Kidney (tissue), 22 donors: ENCODE data around the gene TAOK1. TPM values are rescaled to one million over a fixed set of nuclear protein-coding genes. Genes with fewer than 3 reads are reported as not detected.

Experiments used
- DNase-seq, 5 donors: peaks; one replicate each; pipeline ENCODE4 v3.0.0-alpha.2; 2013 to 2020
- FAIRE-seq: peaks from 2 replicates; lab custom pipeline; 2012; peaks lifted over from hg19 to GRCh38; lab: Jason Lieb, UNC
- H3K27ac ChIP-seq, 2 donors: one replicate each; pipeline ENCODE4 v1.7.0; 2013; ENCODE audit warnings: low read depth in 2 of 2, low read length in 2 of 2, inconsistent platforms in 1 of 2
- H3K27me3 ChIP-seq: one replicate; pipeline ENCODE4 v1.7.1; 2013; ENCODE audit warnings: low read length, inconsistent platforms; ENCODE audit not compliant: control insufficient read depth, insufficient read depth
- H3K36me3 ChIP-seq, 3 donors: one replicate each; pipeline versions ENCODE4 v1.7.0 to v1.7.1; 2013; ENCODE audit warnings: low read length in 3 of 3, control low read depth in 1 of 3, inconsistent platforms in 1 of 3; ENCODE audit not compliant: insufficient read depth in 3 of 3, control insufficient read depth in 2 of 3
- H3K4me1 ChIP-seq, 3 donors: one replicate each; pipeline versions ENCODE4 v1.7.0 to v1.7.1; 2013; ENCODE audit warnings: low read length in 3 of 3, inconsistent platforms in 1 of 3, low read depth in 1 of 3; ENCODE audit not compliant: control insufficient read depth in 2 of 3, insufficient read depth in 2 of 3
- H3K4me3 ChIP-seq, 3 donors: one replicate each; pipeline versions ENCODE4 v1.7.0 to v1.8.1; 2013; ENCODE audit warnings: low read length in 3 of 3, control low read depth in 1 of 3, inconsistent platforms in 1 of 3
- H3K9ac ChIP-seq, 3 donors: one replicate each; pipeline versions ENCODE4 v1.7.0 to v1.7.1; 2013; ENCODE audit warnings: low read length in 3 of 3, control low read depth in 1 of 3, inconsistent platforms in 1 of 3
- H3K9me3 ChIP-seq, 3 donors: one replicate each; pipeline versions ENCODE4 v1.7.0 to v1.7.1; 2013; ENCODE audit warnings: low read length in 3 of 3, control low read depth in 1 of 3, inconsistent platforms in 1 of 3; ENCODE audit not compliant: control insufficient read depth in 2 of 3, insufficient read depth in 1 of 3
- intact Hi-C: fragments of 100-400 bp; cut with DNase I; formaldehyde crosslinking; loops from one replicate; pipeline ENCODE4 v1.11.1; 2022
- long read RNA-seq, 10 donors: library from polyadenylated mRNA in 1 of 10; unstranded in 1 of 10; transcript quantifications; one replicate each; pipeline ENCODE4 v2.0.0 and lab custom pipeline, GENCODE V29; 2021 to 2026
- polyA plus RNA-seq: library from polyadenylated mRNA; stranded (reverse); fragments of 350-450 nt; fragmentation: Illumina TruSeq; extraction: RNeasy Lipid Tissue Mini Kit (QIAGEN cat#74804); gene quantifications from one replicate; pipeline ENCODE4 v1.2.3, GENCODE V29; 2014; ENCODE audit warnings: low read depth, low replicate concordance; ENCODE audit not compliant: insufficient read depth
- total RNA-seq: library from RNA; stranded (reverse); fragmentation: NEBNext Ultra II Directional; extraction: Animal tissue kit (Norgen Biotek cat#: 25700); gene quantifications from one replicate; pipeline ENCODE4 v1.2.1, GENCODE V29; 2021
- TF ChIP-seq, protein P1 (sequence below): IDR thresholded peaks from 3 replicates; pipeline ENCODE4 v1.5.1; 2012; ENCODE audit warnings: mild to moderate bottlenecking, moderate library complexity, borderline replicate concordance; ENCODE audit not compliant: insufficient read depth; ENCODE audit errors: extremely low read depth
- donor health status: control.
- donor health status: control.
- donor health status: control.
- donor health status: control.
- donor health status: control.
- donor health status: DM: yes; HTN: yes; CAD: no.
- donor health status: Normal renal cell carcinoma (clear cell type).

The TAOK1 gene
- total RNA-seq (74.9 TPM), polyA plus RNA-seq (5.0 TPM)
- long read RNA-seq, donor 1, partial matches to known transcripts = 0 of 1 reads
- long read RNA-seq, donor 1, other reads (novel, unspliced or antisense) = 0 of 1 reads
- long read RNA-seq, donor 2 = 0 reads
- long read RNA-seq, donor 3 = 0 reads
- long read RNA-seq, donor 4 = 0 reads
- long read RNA-seq, donor 5 = 0 reads
- long read RNA-seq, donor 6 = 0 reads
- long read RNA-seq, donor 7, partial matches to known transcripts = 2 of 12 reads
- long read RNA-seq, donor 7, other reads (novel, unspliced or antisense) = 10 of 12 reads
- long read RNA-seq, donor 8 = 0 reads
- long read RNA-seq, donor 9, partial matches to known transcripts = 9 of 10 reads
- long read RNA-seq, donor 9, other reads (novel, unspliced or antisense) = 0 of 10 reads
- long read RNA-seq, donor 10, full-length matches to known transcripts = 2 of 2 reads
- long read RNA-seq, donor 10, partial matches to known transcripts = 0 of 2 reads
- long read RNA-seq, donor 10, other reads (novel, unspliced or antisense) = 0 of 2 reads

DNA sequence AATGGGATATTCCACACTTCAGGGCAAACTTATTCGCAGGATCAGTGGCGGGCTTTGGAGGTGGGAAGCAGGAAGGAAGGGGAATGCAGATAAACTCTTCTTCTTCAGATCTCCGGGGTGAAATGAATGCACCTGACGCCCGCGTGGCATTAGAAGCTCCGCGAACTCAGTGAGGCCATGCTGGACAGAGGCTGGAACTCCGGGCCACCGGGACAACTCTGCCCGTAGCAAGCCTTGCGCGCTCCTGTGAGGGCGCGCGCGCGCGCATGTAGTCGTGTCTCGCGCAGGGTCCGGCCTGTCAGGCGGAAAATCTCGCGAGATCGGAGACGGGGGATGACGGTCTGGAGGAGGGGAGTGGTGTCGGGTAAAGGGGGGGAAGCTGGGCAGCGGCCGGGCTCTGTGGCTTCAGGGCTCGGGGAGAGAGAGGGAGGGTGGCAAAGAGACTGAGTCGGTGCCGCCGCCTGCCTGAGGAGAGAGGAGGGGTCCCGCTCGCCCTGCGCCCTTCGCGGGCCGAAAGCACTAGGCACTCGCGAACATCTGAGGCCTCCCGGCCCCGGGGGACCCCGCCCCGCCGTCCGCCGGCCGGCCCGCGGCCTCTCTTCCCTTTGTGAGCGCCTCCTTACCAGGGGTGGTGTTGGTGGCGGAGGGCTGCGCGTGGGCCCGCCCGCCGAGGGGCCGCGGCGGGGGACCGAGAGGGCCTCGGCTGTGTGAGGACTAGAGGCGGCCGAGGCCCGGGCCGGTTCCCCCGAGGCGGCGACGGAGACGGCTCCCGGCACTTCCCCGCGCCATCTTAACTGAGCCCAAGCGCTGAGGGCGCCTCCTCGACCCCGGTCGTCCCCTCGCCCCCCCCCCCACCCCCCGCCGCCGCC is at the start of gene TAOK1:
TSS of gene TAOK1 (plus strand) at position 382 of the 869 bp plus-strand sequence. CDS start 61,186 bp downstream, outside the sequence.
- H3K36me3 ChIP-seq = no peaks in the 10 kb centered on the region
- DNase-seq = peak; percentile 99
- TF ChIP-seq, protein P1, sequence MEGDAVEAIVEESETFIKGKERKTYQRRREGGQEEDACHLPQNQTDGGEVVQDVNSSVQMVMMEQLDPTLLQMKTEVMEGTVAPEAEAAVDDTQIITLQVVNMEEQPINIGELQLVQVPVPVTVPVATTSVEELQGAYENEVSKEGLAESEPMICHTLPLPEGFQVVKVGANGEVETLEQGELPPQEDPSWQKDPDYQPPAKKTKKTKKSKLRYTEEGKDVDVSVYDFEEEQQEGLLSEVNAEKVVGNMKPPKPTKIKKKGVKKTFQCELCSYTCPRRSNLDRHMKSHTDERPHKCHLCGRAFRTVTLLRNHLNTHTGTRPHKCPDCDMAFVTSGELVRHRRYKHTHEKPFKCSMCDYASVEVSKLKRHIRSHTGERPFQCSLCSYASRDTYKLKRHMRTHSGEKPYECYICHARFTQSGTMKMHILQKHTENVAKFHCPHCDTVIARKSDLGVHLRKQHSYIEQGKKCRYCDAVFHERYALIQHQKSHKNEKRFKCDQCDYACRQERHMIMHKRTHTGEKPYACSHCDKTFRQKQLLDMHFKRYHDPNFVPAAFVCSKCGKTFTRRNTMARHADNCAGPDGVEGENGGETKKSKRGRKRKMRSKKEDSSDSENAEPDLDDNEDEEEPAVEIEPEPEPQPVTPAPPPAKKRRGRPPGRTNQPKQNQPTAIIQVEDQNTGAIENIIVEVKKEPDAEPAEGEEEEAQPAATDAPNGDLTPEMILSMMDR = no peak
- H3K9me3 ChIP-seq = no peaks in the 10 kb centered on the region
- intact Hi-C loops = no loop called here
- peak within 1 kb of the TSS; percentile 81 to 94 (median 92) for H3K4me3 ChIP-seq
- FAIRE-seq = peak; percentile 27
- H3K27ac ChIP-seq = peak within 1 kb of the TSS; percentile 89 to 93
- no peaks in the 10 kb centered on the region for H3K27me3 ChIP-seq
- H3K4me1 ChIP-seq = peaks cover 0 to 9% (median 2%) of the 10 kb centered on the region in 3 donors
- H3K9ac ChIP-seq = peak within 1 kb of the TSS; percentile 75 to 95 (median 89)

DNA sequence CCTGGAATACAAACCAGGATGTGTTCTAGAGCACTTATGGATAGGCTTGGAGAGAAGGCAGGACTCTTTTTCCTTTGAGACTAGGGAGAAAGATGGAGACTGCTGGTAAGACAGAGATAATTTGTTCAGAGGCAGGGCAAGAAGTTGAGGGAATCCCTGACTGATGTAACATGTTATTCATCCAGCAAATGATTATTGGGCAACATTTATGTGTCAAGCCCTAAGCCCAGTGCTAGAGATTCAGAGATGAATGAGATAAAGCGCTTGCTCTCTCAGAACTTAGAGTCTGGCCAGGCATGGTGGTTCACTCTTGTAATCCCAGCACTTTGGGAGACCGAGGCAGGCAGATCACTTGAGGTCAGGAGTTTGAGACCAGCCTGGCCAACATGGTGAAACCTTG is 48.4 kb upstream of the TAOK1 start:
- TF ChIP-seq, protein P1 = no peak
- Histone ChIP-seq H3K36me3 (no peaks in the 10 kb centered on the region), H3K27me3 (no peaks in the 10 kb centered on the region), H3K9me3 (no peaks in the 10 kb centered on the region), H3K4me3 (no peak overlapping the region), H3K9ac (no peak overlapping the region), H3K4me1 (no peaks in the 10 kb centered on the region), H3K27ac (no peak overlapping the region)
- intact Hi-C loops = no loop called here
- DNase-seq = no peak
- FAIRE-seq = no peak

DNA sequence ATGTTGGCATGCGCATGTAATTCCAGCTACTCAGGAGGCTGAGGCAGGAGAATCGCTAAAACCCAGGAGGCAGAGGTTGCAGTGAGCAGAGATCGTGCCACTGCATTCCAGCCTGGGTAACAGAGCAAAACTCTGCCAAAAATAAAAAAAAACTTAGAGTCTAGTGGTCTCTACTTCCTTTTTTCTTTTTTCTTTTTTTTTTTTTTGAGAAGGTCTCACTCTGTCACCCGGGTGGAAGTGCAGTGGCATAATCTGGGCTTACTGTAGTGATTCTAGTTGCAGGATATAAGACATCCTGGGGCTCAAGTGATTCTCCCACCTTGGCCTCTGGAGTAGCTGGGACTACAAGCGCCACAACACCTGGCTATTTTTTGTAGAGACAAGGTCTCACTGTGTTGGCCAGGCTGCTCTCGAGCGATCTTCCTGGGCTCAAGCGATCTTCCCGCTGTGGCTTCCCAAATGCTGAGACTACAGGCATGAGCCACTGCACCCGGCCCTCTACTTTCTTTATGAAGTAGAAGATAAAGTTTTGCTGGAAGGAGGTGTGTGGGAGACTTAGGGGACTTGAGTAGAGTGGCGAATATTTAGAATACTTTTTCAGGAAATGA is 47.9 kb upstream of the TAOK1 start:
- FAIRE-seq (no peak), DNase-seq (peak in 1 of 5 donors; percentile 17)
- Histone ChIP-seq H3K36me3 (no peaks in the 10 kb centered on the region), H3K27me3 (no peaks in the 10 kb centered on the region), H3K4me3 (no peak overlapping the region), H3K27ac (no peak overlapping the region), H3K4me1 (no peaks in the 10 kb centered on the region), H3K9me3 (no peaks in the 10 kb centered on the region), H3K9ac (no peak overlapping the region)
- TF ChIP-seq, protein P1 = no peak
- intact Hi-C loops = no loop called here
